GM12878 (cell line): ENCODE measurements around the gene METAP1D.

Experiments used
- HDAC6 ChIP-seq: fragments of 200-600 bp; sonication (generic); IDR thresholded peaks from one replicate; pipeline ENCODE4 v1.8.0; 2017; ENCODE audit warnings: antibody characterized with exemption; ENCODE audit not compliant: unreplicated experiment
- POLR2A ChIP-seq: IDR thresholded peaks from 2 replicates; pipeline ENCODE4 v1.6.1; 2011; ENCODE audit warnings: low read depth, mild to moderate bottlenecking, low read length
- SPI1 ChIP-seq: IDR thresholded peaks from 2 replicates; pipeline ENCODE4 v1.6.1; 2011; ENCODE audit warnings: low read depth, mild to moderate bottlenecking, low read length, moderate library complexity, borderline replicate concordance; ENCODE audit not compliant: insufficient read depth
- TCF12 ChIP-seq: IDR thresholded peaks from 2 replicates; pipeline ENCODE4 v1.6.1; 2011; ENCODE audit warnings: low read depth, mild to moderate bottlenecking, low read length
- ZNF207 ChIP-seq: fragments of 450-650 bp; IDR thresholded peaks from 2 replicates; pipeline ENCODE4 v1.6.1; 2014; ENCODE audit warnings: antibody characterized with exemption, mild to moderate bottlenecking, borderline replicate concordance
- TF ChIP-seq, protein P1 (sequence below): IDR thresholded peaks from 2 replicates; pipeline ENCODE4 v1.6.1; 2012; ENCODE audit warnings: low read length, inconsistent platforms
- TF ChIP-seq, protein P2 (sequence below): IDR thresholded peaks from 2 replicates; pipeline ENCODE4 v1.6.1; 2012; ENCODE audit warnings: low read depth, low read length, improper control_type of control experiment
- TF ChIP-seq, protein P3 (sequence below): fragments of 450-650 bp; IDR thresholded peaks from 2 replicates; pipeline ENCODE4 v1.6.1; 2016; ENCODE audit warnings: mild to moderate bottlenecking
- TF ChIP-seq, protein P4 (sequence below), 3 experiments: IDR thresholded peaks in 2 of 3; conservative IDR thresholded peaks in 1 of 3; 2 replicates each; pipeline ENCODE4 v1.5.1; 2011; ENCODE audit warnings: low read depth in 3 of 3, low read length in 3 of 3, mild to moderate bottlenecking in 3 of 3, control low read depth in 2 of 3, moderate library complexity in 2 of 3, inconsistent platforms in 1 of 3, mixed read lengths in 1 of 3; ENCODE audit not compliant: control insufficient read depth in 2 of 3, insufficient read depth in 1 of 3; ENCODE audit errors: extremely low read depth in 1 of 3

DNA sequence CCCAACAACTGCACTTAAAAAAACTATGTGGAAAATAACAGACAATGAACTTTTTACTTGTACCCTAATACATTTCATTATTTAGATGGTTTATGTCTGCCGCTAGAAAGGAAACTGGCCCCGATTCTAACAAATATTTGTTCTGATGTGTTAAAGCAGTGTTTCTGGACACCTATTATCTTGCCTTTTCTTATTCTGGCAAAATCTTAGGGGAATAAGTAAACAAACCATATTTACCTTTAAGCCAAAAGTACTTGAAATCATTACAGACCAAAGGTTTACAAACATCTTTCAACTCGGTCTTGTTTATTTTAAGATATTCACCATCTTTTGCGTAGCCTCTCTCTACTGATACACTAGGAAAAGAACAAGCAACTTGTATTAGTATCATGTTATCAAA is 73.8 kb downstream of the METAP1D start:
- TF ChIP-seq, protein P1, sequence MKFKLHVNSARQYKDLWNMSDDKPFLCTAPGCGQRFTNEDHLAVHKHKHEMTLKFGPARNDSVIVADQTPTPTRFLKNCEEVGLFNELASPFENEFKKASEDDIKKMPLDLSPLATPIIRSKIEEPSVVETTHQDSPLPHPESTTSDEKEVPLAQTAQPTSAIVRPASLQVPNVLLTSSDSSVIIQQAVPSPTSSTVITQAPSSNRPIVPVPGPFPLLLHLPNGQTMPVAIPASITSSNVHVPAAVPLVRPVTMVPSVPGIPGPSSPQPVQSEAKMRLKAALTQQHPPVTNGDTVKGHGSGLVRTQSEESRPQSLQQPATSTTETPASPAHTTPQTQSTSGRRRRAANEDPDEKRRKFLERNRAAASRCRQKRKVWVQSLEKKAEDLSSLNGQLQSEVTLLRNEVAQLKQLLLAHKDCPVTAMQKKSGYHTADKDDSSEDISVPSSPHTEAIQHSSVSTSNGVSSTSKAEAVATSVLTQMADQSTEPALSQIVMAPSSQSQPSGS: no peak
- TF ChIP-seq, protein P2, sequence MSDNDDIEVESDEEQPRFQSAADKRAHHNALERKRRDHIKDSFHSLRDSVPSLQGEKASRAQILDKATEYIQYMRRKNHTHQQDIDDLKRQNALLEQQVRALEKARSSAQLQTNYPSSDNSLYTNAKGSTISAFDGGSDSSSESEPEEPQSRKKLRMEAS: no peak
- TF ChIP-seq SPI1: no peak
- TF ChIP-seq HDAC6: no peak
- TF ChIP-seq, protein P3, sequence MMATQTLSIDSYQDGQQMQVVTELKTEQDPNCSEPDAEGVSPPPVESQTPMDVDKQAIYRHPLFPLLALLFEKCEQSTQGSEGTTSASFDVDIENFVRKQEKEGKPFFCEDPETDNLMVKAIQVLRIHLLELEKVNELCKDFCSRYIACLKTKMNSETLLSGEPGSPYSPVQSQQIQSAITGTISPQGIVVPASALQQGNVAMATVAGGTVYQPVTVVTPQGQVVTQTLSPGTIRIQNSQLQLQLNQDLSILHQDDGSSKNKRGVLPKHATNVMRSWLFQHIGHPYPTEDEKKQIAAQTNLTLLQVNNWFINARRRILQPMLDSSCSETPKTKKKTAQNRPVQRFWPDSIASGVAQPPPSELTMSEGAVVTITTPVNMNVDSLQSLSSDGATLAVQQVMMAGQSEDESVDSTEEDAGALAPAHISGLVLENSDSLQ: no peak
- TF ChIP-seq ZNF207: no peak
- TF ChIP-seq, protein P4, sequence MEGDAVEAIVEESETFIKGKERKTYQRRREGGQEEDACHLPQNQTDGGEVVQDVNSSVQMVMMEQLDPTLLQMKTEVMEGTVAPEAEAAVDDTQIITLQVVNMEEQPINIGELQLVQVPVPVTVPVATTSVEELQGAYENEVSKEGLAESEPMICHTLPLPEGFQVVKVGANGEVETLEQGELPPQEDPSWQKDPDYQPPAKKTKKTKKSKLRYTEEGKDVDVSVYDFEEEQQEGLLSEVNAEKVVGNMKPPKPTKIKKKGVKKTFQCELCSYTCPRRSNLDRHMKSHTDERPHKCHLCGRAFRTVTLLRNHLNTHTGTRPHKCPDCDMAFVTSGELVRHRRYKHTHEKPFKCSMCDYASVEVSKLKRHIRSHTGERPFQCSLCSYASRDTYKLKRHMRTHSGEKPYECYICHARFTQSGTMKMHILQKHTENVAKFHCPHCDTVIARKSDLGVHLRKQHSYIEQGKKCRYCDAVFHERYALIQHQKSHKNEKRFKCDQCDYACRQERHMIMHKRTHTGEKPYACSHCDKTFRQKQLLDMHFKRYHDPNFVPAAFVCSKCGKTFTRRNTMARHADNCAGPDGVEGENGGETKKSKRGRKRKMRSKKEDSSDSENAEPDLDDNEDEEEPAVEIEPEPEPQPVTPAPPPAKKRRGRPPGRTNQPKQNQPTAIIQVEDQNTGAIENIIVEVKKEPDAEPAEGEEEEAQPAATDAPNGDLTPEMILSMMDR (IDR thresholded peaks at IDR 0.05 in 2 of 3, conservative IDR thresholded peaks at IDR 0.05 in 1 of 3; ENCODE audit: control insufficient read depth in 2 of 3, extremely low read depth in 1 of 3, insufficient read depth in 1 of 3, low read depth in 3 of 3, low read length in 3 of 3): no peak
- TF ChIP-seq POLR2A: no peak
- no peak for TF ChIP-seq TCF12
